ENCODE data around the gene DLX6.
"Not testable (repeated sequence)": the region's sequence is repeated elsewhere in the genome, so short reads cannot be mapped to it uniquely, and the experiment has no call there.

DLX6 gene

DNA sequence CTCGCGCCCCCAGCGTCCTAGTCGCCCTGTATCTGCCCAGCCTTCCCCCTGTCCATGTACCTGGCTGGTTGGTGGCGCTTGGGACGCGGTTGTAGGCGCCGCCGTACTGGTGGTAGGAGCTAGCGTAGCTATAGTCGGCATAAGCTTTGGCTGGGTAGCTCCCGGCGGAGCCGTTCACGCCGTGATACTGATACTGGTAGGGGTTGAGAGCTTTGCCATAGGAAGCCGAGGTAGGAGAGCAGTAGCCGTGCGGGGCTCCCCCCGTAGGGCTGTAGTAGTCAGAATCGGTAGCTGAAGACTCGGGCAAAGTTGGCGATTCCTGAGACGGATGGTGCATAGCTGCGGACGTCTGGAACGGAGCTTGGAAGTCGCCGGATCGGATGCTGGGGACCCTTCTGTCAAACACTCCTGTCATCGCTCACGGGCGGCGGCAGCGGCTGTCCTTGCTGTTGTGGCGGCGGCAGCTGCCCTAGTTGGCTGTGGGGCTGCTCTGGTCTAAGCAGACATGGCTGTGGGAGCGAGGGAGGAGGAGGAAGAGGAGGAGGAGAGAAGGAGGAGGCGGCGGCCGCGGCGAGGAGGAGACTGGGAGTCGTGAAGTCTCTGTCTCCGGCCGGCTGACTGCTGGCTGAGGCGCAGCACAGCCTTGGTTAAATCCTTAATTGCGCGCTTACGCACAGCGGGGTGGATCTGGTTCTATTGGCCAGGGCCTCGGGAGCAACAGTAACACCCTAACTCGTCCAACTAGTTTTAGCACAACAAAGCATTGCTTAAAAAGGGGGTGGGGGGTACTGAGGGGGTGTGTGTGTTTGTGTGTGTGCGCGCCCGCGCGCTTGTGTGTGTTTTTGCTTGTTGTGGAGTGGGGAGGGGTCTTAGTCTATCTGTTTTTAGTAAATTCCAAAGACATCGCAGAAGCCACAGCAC lies 19.1 kb downstream of the DLX6 start, which contains the start of gene DLX5:
DLX5 (minus strand) TSS at position 623 of the 921 bp plus-strand sequence; CDS start at position 415, 208 bp downstream.
- DNase-seq: peak; percentile 64

GRCh38 chr7:97025130-97025499 lies 19.8 kb downstream of the DLX6 start:
- DNase-seq: no peak

DNA sequence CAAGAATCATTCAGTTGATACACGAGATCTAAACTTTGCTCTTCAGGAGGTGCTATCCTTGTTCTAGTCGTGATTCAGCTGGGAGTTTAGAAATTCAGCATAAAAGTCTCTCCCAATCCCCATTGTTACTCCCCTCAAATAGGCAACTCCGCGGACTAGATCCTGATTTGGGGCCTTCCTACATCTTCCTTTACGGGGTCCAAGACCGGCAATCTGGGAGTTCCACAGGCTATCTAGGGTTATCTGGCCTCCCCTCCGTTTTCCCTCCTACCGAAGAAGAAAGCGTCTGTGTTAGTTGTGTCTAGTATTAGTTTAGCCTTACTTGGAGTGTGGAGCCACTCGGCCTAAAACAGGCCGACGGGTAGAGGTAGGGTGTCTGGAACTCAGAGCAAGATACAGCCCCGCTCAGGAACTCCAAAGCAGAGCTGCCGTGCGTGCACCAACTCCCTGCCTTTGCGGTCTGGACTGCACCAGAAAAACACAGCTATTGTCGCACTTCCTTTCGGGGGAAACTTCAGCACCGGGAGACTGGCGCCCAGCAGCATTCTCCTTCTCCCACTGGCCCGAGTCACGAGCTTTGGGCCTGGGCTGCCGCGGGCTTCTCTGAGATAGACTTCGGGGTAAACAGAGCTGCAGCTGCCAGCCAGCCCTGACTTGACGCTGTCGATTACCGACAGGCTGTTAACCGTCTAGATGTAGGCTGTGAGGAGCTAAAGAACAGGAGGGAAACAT lies 20.8 kb downstream of the DLX6 start:
- DNase-seq: no peak

- no peak for DNase-seq
These were observed 21.5 kb downstream of the DLX6 start for GRCh38 chr7:97026715-97027426.

DNA sequence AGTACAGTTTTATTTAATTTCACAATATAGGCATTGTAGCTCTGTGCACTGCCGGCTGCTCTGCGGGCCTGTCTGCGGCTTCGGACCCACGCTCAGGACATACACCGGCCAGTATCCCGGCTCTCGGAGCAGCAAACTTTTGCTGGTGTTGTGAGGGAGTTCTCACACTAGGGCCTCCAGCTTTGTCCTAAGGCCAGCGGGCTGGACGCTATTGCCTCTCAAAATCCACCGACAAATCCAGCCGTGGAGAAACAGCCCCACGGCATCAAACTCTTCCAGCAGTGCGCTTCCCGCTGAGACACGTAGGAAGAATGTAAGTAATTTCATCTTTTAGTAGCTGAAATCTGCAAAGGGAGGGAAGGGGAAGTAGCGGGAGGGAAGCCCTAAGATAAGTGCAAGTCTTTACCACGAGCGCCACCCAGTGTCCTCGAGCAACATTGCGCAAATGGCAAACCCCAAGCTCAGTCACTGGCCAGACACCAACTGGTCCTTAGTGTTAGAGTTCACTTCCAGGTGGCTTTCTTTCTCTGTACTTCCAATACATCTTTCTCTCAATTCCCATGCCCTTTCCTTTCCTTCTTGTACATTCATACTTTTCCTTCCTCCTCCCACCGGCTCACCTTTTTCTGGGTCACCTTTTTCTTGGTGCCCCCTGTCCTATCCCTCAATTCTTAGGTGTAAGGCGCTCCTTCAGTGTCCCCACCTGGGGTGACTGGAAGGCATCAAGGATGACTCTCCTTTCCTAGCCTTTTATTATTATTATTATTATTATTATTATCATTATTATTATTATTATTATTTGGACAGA lies 22.3 kb downstream of the DLX6 start:
- DNase-seq: peak; percentile 40

DNA sequence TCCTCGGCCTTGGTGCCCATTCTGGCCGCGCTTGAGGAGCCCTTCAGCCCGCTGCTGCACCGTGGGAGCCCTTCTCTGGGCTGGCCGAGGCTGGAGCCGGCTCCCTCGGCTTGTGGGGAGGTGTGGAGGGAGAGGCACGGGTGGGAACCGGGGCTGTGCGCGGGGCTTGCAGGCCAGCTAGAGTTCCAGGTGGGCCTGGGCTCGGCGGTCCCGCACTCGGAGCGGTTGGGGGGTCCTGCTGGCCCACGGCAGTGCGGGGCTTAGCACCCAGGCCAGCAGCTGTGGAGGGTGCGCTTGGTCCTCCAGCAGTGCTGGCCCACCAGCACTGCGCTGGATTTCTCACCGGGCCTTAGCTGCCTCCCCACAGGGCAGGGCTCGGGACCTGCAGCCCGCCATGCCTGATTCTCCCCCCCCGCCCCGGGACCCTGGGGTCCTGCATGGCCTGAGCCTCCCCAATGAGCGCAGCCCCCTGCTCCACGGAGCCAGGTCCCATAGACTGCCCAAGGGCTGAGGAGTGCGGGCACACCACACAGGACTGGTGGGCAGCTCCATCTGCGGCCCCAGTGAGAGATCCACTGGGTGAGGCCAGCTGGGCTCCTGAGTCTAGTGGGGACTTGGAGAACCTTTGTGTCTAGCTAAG lies 29.0 kb downstream of the DLX6 start:
- DNase-seq: not testable (repeated sequence)

- no peak for DNase-seq
These were observed 34.2 kb downstream of the DLX6 start for GRCh38 chr7:97039374-97040065.

- no peak for DNase-seq
These were observed 37.9 kb downstream of the DLX6 start for GRCh38 chr7:97043281-97043680.
